Colonic mucosa (tissue), 4 donors: ENCODE results near the gene GAA. TPM values are rescaled to one million over a fixed set of nuclear protein-coding genes. Genes with fewer than 3 reads are reported as not detected.

ENCODE experiments used
- DNase-seq: peaks from one replicate; pipeline ENCODE4 v3.0.0-alpha.2; 2020
- H3K27ac ChIP-seq: fragments of 200-600 bp; one replicate; pipeline ENCODE4 v1.8.0; 2021
- H3K27me3 ChIP-seq: fragments of 200-600 bp; one replicate; pipeline ENCODE4 v1.8.0; 2021
- H3K36me3 ChIP-seq: fragments of 200-600 bp; one replicate; pipeline ENCODE4 v1.8.0; 2021
- H3K4me1 ChIP-seq: fragments of 200-600 bp; one replicate; pipeline ENCODE4 v1.8.0; 2021; ENCODE audit warnings: mild to moderate bottlenecking
- H3K4me3 ChIP-seq: fragments of 200-600 bp; one replicate; pipeline ENCODE4 v1.8.0; 2021
- H3K9ac ChIP-seq, 2 donors: one replicate each; pipeline ENCODE4 v1.7.0; 2013; ENCODE audit warnings: control low read depth in 2 of 2, low read depth in 2 of 2, low read length in 2 of 2
- H3K9me3 ChIP-seq: fragments of 200-600 bp; one replicate; pipeline ENCODE4 v1.8.0; 2021
- CTCF ChIP-seq: fragments of 200-600 bp; IDR thresholded peaks from one replicate; pipeline ENCODE4 v1.8.0; 2022; ENCODE audit warnings: antibody characterized with exemption, mild to moderate bottlenecking
- intact Hi-C: fragments of 100-400 bp; cut with DNase I; formaldehyde crosslinking; loops from one replicate; pipeline ENCODE4 v1.14.1; 2022
- total RNA-seq, 2 donors: library from RNA; stranded (reverse); fragmentation: NEBNext Ultra II Directional in 1 of 2; extraction: Animal tissue kit (Norgen Biotek cat#: 25700) in 1 of 2; gene quantifications; one replicate each; pipeline ENCODE4 v1.2.1, GENCODE V29; 2021
- donor health status: healthy.
- donor health status: DM: no; HTN: no; CAD: no.
- donor health status: DM: no; HTN: no; CAD: no.

GAA gene
- total RNA-seq, 2 donors from 2014 or later: 34.0 to 59.4 TPM

- Histone ChIP-seq H3K36me3 (no peaks in the 10 kb centered on the region), H3K9me3 (no peaks in the 10 kb centered on the region), H3K9ac (no peak overlapping the region), H3K4me1 (no peaks in the 10 kb centered on the region), H3K4me3 (no peak overlapping the region), H3K27me3 (no peaks in the 10 kb centered on the region), H3K27ac (no peak overlapping the region)
- intact Hi-C loops: no loop called here
- no peak for TF ChIP-seq CTCF
- no peak for DNase-seq
Observed at GRCh38 chr17:80106751-80107150, 5.4 kb downstream of the GAA start.

- intact Hi-C loops: no loop called here
- no peaks in the 10 kb centered on the region for H3K9me3 ChIP-seq
- DNase-seq: no peak
- H3K27me3 ChIP-seq: no peaks in the 10 kb centered on the region
- no peak overlapping the region for H3K4me3 ChIP-seq
- H3K4me1 ChIP-seq: no peaks in the 10 kb centered on the region
- H3K9ac ChIP-seq: no peak overlapping the region
- no peak for TF ChIP-seq CTCF
- no peaks in the 10 kb centered on the region for H3K36me3 ChIP-seq
- H3K27ac ChIP-seq: no peak overlapping the region
Observed at GRCh38 chr17:80107231-80108021, 6.0 kb downstream of the GAA start.

DNA sequence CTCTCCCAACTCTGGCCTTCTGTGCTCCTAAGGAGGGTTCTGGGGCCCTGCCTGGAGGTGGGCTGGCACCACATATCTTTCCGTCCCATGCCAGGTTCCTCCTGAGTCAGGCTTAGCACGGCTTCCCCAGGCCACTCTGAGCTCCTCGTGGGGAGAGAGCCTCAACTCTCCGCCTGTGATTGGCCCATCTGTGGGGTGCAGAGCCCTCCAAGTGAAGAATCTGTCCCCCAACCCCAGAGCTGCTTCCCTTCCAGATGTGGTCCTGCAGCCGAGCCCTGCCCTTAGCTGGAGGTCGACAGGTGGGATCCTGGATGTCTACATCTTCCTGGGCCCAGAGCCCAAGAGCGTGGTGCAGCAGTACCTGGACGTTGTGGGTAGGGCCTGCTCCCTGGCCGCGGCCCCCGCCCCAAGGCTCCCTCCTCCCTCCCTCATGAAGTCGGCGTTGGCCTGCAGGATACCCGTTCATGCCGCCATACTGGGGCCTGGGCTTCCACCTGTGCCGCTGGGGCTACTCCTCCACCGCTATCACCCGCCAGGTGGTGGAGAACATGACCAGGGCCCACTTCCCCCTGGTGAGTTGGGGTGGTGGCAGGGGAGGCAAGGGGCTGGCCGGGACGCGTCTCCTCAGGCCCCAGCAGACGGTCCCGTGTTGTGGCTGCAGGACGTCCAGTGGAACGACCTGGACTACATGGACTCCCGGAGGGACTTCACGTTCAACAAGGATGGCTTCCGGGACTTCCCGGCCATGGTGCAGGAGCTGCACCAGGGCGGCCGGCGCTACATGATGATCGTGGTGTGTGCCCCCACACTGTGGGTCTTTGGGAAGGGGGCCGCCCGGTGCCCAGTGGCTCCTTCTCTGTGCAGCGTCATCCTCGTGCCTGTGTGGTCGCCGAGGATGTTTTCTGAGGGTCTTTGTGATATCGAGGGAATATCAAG is 6.9 kb downstream of the GAA start:
- intact Hi-C loops: no loop called here
- no peaks in the 10 kb centered on the region for H3K9me3 ChIP-seq
- H3K27me3 ChIP-seq: no peaks in the 10 kb centered on the region
- no peak overlapping the region for H3K4me3 ChIP-seq
- no peak overlapping the region for H3K27ac ChIP-seq
- no peak overlapping the region for H3K9ac ChIP-seq
- no peaks in the 10 kb centered on the region for H3K4me1 ChIP-seq
- no peak for DNase-seq
- no peaks in the 10 kb centered on the region for H3K36me3 ChIP-seq
- TF ChIP-seq CTCF: no peak

GRCh38 chr17:80109066-80109660 is 7.8 kb downstream of the GAA start:
- H3K9me3 ChIP-seq: no peaks in the 10 kb centered on the region
- intact Hi-C loops: no loop called here
- no peaks in the 10 kb centered on the region for H3K27me3 ChIP-seq
- TF ChIP-seq CTCF: no peak
- no peak overlapping the region for H3K4me3 ChIP-seq
- H3K36me3 ChIP-seq: no peaks in the 10 kb centered on the region
- H3K4me1 ChIP-seq: no peaks in the 10 kb centered on the region
- DNase-seq: no peak
- no peak overlapping the region for H3K27ac ChIP-seq
- no peak overlapping the region for H3K9ac ChIP-seq

DNA sequence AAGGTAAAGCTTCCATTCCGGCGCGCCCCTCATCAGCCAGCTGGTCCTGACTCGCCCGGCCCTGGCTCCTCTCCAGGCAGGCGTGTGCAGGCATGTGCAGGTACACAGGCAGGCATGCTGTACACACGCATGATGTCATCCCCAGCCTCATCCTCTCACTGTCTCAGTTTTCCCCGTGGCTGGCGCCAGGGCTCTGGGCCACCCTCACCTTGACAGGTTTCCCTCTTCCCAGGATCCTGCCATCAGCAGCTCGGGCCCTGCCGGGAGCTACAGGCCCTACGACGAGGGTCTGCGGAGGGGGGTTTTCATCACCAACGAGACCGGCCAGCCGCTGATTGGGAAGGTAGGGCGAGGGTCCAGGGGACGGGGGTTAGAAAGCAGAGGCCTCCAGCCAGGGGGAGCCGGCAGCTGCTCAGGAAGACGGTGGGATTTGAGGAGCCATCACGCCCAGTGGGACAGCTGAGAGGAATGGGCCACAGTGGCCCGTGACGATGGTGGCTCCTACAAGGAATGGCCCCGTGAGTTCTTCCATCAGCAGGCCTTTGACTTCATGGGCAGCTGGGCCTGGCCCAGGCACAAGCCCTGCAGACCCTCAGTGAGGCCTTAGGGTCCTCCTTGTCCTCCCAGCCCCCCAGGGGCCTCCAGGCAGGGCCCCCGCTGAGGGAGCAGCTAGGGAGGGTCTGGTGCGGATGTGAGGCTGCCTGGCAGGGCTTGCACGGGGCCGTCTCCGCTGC is 8.5 kb downstream of the GAA start:
- Histone ChIP-seq H3K9me3 (no peaks in the 10 kb centered on the region), H3K36me3 (no peaks in the 10 kb centered on the region), H3K4me1 (no peaks in the 10 kb centered on the region), H3K27me3 (no peaks in the 10 kb centered on the region), H3K4me3 (no peak overlapping the region), H3K9ac (no peak overlapping the region), H3K27ac (no peak overlapping the region)
- intact Hi-C loops: no loop called here
- no peak for DNase-seq
- no peak for TF ChIP-seq CTCF
